ENCODE data around the gene TRPM1. TPM values are rescaled to one million over a fixed set of nuclear protein-coding genes. Genes with fewer than 3 reads are reported as not detected.
"Not testable (repeated sequence)": the region's sequence is repeated elsewhere in the genome, so short reads cannot be mapped to it uniquely, and the experiment has no call there.

Gene TRPM1
- total and polyA plus RNA-seq, 9 donors: 0.12 TPM; not detected in 8

- no peak overlapping the region for H3K4me3 ChIP-seq
- no peak overlapping the region for H3K27ac ChIP-seq
- 93 to 97% (median 95%) methylated on average over 21 of the region's 21 CpGs for WGBS, 3 donors
- no peak for DNase-seq
- no peaks in the 10 kb centered on the region for H3K36me3 ChIP-seq
- H3K4me1 ChIP-seq (ENCODE audit: insufficient read depth): no peaks in the 10 kb centered on the region
- TF ChIP-seq EP300 (IDR thresholded peaks at IDR 0.05): no peak
- TF ChIP-seq, protein P1, sequence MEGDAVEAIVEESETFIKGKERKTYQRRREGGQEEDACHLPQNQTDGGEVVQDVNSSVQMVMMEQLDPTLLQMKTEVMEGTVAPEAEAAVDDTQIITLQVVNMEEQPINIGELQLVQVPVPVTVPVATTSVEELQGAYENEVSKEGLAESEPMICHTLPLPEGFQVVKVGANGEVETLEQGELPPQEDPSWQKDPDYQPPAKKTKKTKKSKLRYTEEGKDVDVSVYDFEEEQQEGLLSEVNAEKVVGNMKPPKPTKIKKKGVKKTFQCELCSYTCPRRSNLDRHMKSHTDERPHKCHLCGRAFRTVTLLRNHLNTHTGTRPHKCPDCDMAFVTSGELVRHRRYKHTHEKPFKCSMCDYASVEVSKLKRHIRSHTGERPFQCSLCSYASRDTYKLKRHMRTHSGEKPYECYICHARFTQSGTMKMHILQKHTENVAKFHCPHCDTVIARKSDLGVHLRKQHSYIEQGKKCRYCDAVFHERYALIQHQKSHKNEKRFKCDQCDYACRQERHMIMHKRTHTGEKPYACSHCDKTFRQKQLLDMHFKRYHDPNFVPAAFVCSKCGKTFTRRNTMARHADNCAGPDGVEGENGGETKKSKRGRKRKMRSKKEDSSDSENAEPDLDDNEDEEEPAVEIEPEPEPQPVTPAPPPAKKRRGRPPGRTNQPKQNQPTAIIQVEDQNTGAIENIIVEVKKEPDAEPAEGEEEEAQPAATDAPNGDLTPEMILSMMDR (IDR thresholded peaks at IDR 0.05): no peak
- no peak for TF ChIP-seq POLR2A (IDR thresholded peaks at IDR 0.05)
- no peaks in the 10 kb centered on the region for H3K27me3 ChIP-seq
- no peaks in the 10 kb centered on the region for H3K9me3 ChIP-seq
- intact Hi-C loops (cut with DNase I): loop anchor here in 1 of 4 donors (10.0 kb wide), 1 partner anchor 84 kb away; no protein-coding TSS in a partner anchor
Measured at GRCh38 chr15:31088672-31089367, 12.7 kb downstream of the TRPM1 start.

GRCh38 chr15:31088041-31088440, 13.5 kb downstream of the TRPM1 start:
- 79 to 86% (median 79%) methylated on average over 8 of the region's 8 CpGs for WGBS, 3 donors
- not testable (repeated sequence) for H3K27me3 ChIP-seq; H3K36me3 ChIP-seq; H3K9me3 ChIP-seq; H3K4me3 ChIP-seq; DNase-seq; H3K27ac ChIP-seq; H3K4me1 ChIP-seq (ENCODE audit: insufficient read depth)
- intact Hi-C loops (cut with DNase I): loop anchor here in 1 of 4 donors (10.0 kb wide), 1 partner anchor 83 kb away; no protein-coding TSS in a partner anchor

GRCh38 chr15:31086344-31086743, 15.2 kb downstream of the TRPM1 start:
- no peak for DNase-seq
- intact Hi-C loops (cut with DNase I): loop anchor here in 1 of 4 donors (10.0 kb wide), 1 partner anchor 82 kb away; no protein-coding TSS in a partner anchor
- 91 to 94% (median 94%) methylated on average over 4 of the region's 4 CpGs for WGBS, 3 donors

DNA sequence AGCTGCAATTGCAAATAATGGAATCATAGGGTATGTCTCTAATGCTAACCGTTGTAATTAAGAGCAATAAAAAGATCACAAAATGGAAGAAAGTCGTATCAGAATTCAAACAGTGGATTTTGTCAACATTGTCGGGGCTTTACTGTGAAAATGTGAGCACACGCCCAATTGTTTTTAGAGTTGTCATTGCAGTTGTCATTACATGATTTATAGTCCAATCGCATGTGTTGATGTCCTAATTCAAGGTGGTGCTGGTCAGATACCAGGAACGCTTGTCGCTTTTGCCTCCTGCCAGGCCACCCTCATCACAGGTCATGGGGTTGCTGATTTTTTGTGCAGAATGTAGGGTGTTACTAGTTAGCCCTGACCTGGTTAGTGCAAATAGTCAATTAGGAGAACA, 16.2 kb downstream of the TRPM1 start:
- no peaks in the 10 kb centered on the region for H3K27me3 ChIP-seq
- DNase-seq: no peak
- no peak overlapping the region for H3K4me3 ChIP-seq
- H3K9me3 ChIP-seq: no peaks in the 10 kb centered on the region
- no peaks in the 10 kb centered on the region for H3K36me3 ChIP-seq
- no peak for TF ChIP-seq EP300 (IDR thresholded peaks at IDR 0.05)
- no peak for TF ChIP-seq POLR2A (IDR thresholded peaks at IDR 0.05)
- TF ChIP-seq, protein P1 (IDR thresholded peaks at IDR 0.05): no peak
- WGBS, 3 donors: 88 to 92% (median 90%) methylated on average over 7 of the region's 7 CpGs
- H3K4me1 ChIP-seq (ENCODE audit: insufficient read depth): no peaks in the 10 kb centered on the region
- H3K27ac ChIP-seq: no peak overlapping the region
- intact Hi-C loops (cut with DNase I): loop anchor here in 1 of 4 donors (10.0 kb wide), 1 partner anchor 81 kb away; no protein-coding TSS in a partner anchor

More at GRCh38 chr15:31086344-31086743, 15.2 kb downstream of the TRPM1 start:
- Histone ChIP-seq H3K36me3 (no peaks in the 10 kb centered on the region), H3K27me3 (no peaks in the 10 kb centered on the region), H3K9me3 (no peaks in the 10 kb centered on the region), H3K4me3 (no peak overlapping the region), H3K27ac (no peak overlapping the region), H3K4me1 (ENCODE audit: insufficient read depth) (no peaks in the 10 kb centered on the region)
- TF ChIP-seq POLR2A (IDR thresholded peaks at IDR 0.05): no peak
- TF ChIP-seq, protein P1 (IDR thresholded peaks at IDR 0.05): no peak
- no peak for TF ChIP-seq EP300 (IDR thresholded peaks at IDR 0.05)

DNA sequence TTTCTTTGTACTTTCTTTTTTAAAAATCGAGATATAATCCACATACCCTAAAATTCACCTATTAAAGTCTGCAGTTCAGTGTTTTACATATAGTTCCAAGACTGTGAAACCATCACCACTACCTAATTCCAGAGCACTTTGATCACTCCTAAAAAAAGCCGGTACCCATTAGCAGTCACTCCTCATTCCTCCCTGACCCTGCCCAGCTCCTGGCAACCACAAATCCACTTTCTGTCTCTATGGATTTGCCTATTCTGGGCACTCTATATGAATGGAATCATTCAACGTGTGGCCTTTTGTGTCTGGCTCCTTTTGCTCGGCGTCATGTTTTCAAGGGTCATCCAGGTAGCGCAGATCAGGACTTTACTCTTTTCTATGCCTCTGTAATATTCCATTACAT, 17.3 kb downstream of the TRPM1 start:
- DNase-seq: no peak
- Histone ChIP-seq H3K36me3 (no peaks in the 10 kb centered on the region), H3K9me3 (no peaks in the 10 kb centered on the region), H3K4me3 (no peak overlapping the region), H3K27ac (no peak overlapping the region), H3K4me1 (ENCODE audit: insufficient read depth) (no peaks in the 10 kb centered on the region), H3K27me3 (no peaks in the 10 kb centered on the region)
- 78 to 91% (median 88%) methylated on average over 6 of the region's 6 CpGs for WGBS, 3 donors
- intact Hi-C loops (cut with DNase I): loop anchor here in 1 of 4 donors (10.0 kb wide), 1 partner anchor 79 kb away; no protein-coding TSS in a partner anchor
- TF ChIP-seq, protein P1 (IDR thresholded peaks at IDR 0.05): no peak
- TF ChIP-seq POLR2A (IDR thresholded peaks at IDR 0.05): no peak
- no peak for TF ChIP-seq EP300 (IDR thresholded peaks at IDR 0.05)
